GM12878 (cell line): ENCODE data around the gene TTLL8. TPM values are rescaled to one million over a fixed set of nuclear protein-coding genes. Genes with fewer than 3 reads are reported as not detected.

Experiments used
- ATAC-seq: fragments of 200-7000 bp; cut with Tn5 transposase; 3 replicates; pipeline ENCODE4 v1.9.1; 2020; ENCODE audit warnings: mild to moderate bottlenecking, moderate library complexity
- BruUV-seq: library from RNA; stranded (reverse); fragments of 400-500 nt; replicated peaks from 2 replicates; lab custom pipeline; 2021; lab: Mats Ljungman, UMichigan
- CTCF ChIA-PET: fragments of 300-600 bp; sonication (Branson Sonifier 250); formaldehyde crosslinking; extraction: SDS; loops from one replicate; lab custom pipeline; 2021; ENCODE audit warnings: inconsistent platforms; lab: Yijun Ruan, JAX
- POLR2A ChIA-PET: fragments of 350-600 bp; formaldehyde crosslinking; extraction: SDS; loops from one replicate; lab custom pipeline; 2021; ENCODE audit warnings: inconsistent platforms; lab: Charles Lee
- RAD21 ChIA-PET: fragments of 300-600 bp; sonication (Branson Sonifier 250); formaldehyde crosslinking; loops from one replicate; lab custom pipeline; 2023; ENCODE audit warnings: antibody characterized with exemption; ENCODE audit not compliant: unreplicated experiment; lab: Charles Lee
- SMC1A ChIA-PET: fragments of 300-600 bp; sonication (Branson Sonifier 250); formaldehyde crosslinking; loops from one replicate; lab custom pipeline; 2023; ENCODE audit not compliant: unreplicated experiment, uncharacterized antibody; lab: Charles Lee
- DNase-seq: peaks from one replicate; pipeline ENCODE4 v3.0.0-alpha.2; 2011; ENCODE audit warnings: low read depth, low spot score
- FAIRE-seq: peaks from 3 replicates; lab custom pipeline; 2011; peaks lifted over from hg19 to GRCh38; lab: Jason Lieb, UNC
- H2AFZ ChIP-seq: 2 replicates; pipeline ENCODE4 v1.6.0; 2011; ENCODE audit warnings: low read depth, low read length, control low read depth; ENCODE audit not compliant: control insufficient read depth
- H3K27ac ChIP-seq: 2 replicates; pipeline ENCODE4 v1.5.1; 2011; ENCODE audit warnings: control low read depth; ENCODE audit not compliant: control insufficient read depth, insufficient read depth
- H3K27me3 ChIP-seq, 2 experiments: replicated peaks in 1 of 2; 2 replicates each; pipeline versions ENCODE4 v1.6.0 to v1.6.1; 2011; ENCODE audit warnings: low read length in 1 of 2; ENCODE audit not compliant: control insufficient read depth in 2 of 2, insufficient read depth in 2 of 2
- H3K36me3 ChIP-seq, 2 experiments: 2 replicates each; pipeline ENCODE4 v1.5.1; 2011; ENCODE audit warnings: low read length in 1 of 2; ENCODE audit not compliant: control insufficient read depth in 2 of 2, insufficient read depth in 2 of 2
- H3K4me1 ChIP-seq: 2 replicates; pipeline ENCODE4 v1.6.1; 2011; ENCODE audit warnings: mild to moderate bottlenecking, low read length, moderate library complexity, mixed read lengths; ENCODE audit not compliant: control insufficient read depth, insufficient read depth
- H3K4me2 ChIP-seq: 2 replicates; pipeline ENCODE4 v1.6.0; 2011; ENCODE audit warnings: control low read depth; ENCODE audit not compliant: control insufficient read depth, insufficient read depth
- H3K4me3 ChIP-seq: fragments of 200-600 bp; sonication (generic); 2 replicates; pipeline ENCODE4 v1.5.1; 2016
- H3K79me2 ChIP-seq: 2 replicates; pipeline ENCODE4 v1.6.0; 2011; ENCODE audit warnings: low read length; ENCODE audit not compliant: control insufficient read depth, insufficient read depth
- H3K9ac ChIP-seq: 2 replicates; pipeline ENCODE4 v1.8.0; 2011; ENCODE audit warnings: low read length, control low read depth, mixed read lengths; ENCODE audit not compliant: control insufficient read depth, insufficient read depth
- H3K9me3 ChIP-seq: replicated peaks from 3 replicates; pipeline ENCODE4 v1.5.1; 2011; ENCODE audit warnings: mild to moderate bottlenecking, low read length; ENCODE audit not compliant: control insufficient read depth, insufficient read depth
- H4K20me1 ChIP-seq: 2 replicates; pipeline ENCODE4 v1.6.0; 2011; ENCODE audit not compliant: control insufficient read depth, insufficient read depth
- ASH2L ChIP-seq: fragments of 300-600, 200-600 bp; sonication (generic); IDR thresholded peaks from 2 replicates; pipeline ENCODE4 v1.6.1; 2017; ENCODE audit warnings: low read depth, mild to moderate bottlenecking, borderline replicate concordance
- BRCA1 ChIP-seq: IDR thresholded peaks from 2 replicates; pipeline ENCODE4 v1.6.1; 2011; ENCODE audit warnings: low read depth, low read length, improper control_type of control experiment
- CBFB ChIP-seq: IDR thresholded peaks from 2 replicates; pipeline ENCODE4 v1.6.1; 2016; ENCODE audit warnings: antibody characterized with exemption, low read depth
- CHD2 ChIP-seq: IDR thresholded peaks from 2 replicates; pipeline ENCODE4 v1.6.1; 2011; ENCODE audit warnings: low read depth, low read length, improper control_type of control experiment, borderline replicate concordance
- HDAC2 ChIP-seq: fragments of 200-600 bp; sonication (generic); IDR thresholded peaks from 2 replicates; pipeline ENCODE4 v1.6.1; 2017
- JUNB ChIP-seq: IDR thresholded peaks from 2 replicates; pipeline ENCODE4 v1.6.1; 2016; ENCODE audit warnings: antibody characterized with exemption, mild to moderate bottlenecking
- MTA3 ChIP-seq: IDR thresholded peaks from 2 replicates; pipeline ENCODE4 v1.6.1; 2012; ENCODE audit warnings: low read length, inconsistent platforms, borderline replicate concordance
- PKNOX1 ChIP-seq: fragments of 450-650 bp; IDR thresholded peaks from 2 replicates; pipeline ENCODE4 v1.6.1; 2016; ENCODE audit warnings: mild to moderate bottlenecking
- POLR2A ChIP-seq: IDR thresholded peaks from 2 replicates; pipeline ENCODE4 v1.6.1; 2011; ENCODE audit warnings: low read depth, mild to moderate bottlenecking, low read length
- POLR2AphosphoS2 ChIP-seq: IDR thresholded peaks from 2 replicates; pipeline ENCODE4 v1.6.1; 2011; ENCODE audit warnings: low read depth, mild to moderate bottlenecking, low read length, improper control_type of control experiment, moderate library complexity
- RB1 ChIP-seq: fragments of 450-650 bp; formaldehyde crosslinking; IDR thresholded peaks from 2 replicates; pipeline ENCODE4 v1.6.1; 2017; ENCODE audit warnings: mild to moderate bottlenecking, borderline replicate concordance
- RFX5 ChIP-seq: IDR thresholded peaks from 2 replicates; pipeline ENCODE4 v1.6.1; 2011; ENCODE audit warnings: low read depth, low read length, improper control_type of control experiment
- SIX5 ChIP-seq: IDR thresholded peaks from 2 replicates; pipeline ENCODE4 v1.6.1; 2011; ENCODE audit warnings: mild to moderate bottlenecking, low read depth, low read length, moderate library complexity; ENCODE audit not compliant: severe bottlenecking
- SMAD5 ChIP-seq: IDR thresholded peaks from 2 replicates; pipeline ENCODE4 v1.6.1; 2016; ENCODE audit warnings: antibody characterized with exemption, low read depth
- SMC3 ChIP-seq: IDR thresholded peaks from 2 replicates; pipeline ENCODE4 v1.6.1; 2011; ENCODE audit warnings: low read length, improper control_type of control experiment, borderline replicate concordance
- USF2 ChIP-seq: IDR thresholded peaks from 2 replicates; pipeline ENCODE4 v1.6.1; 2011; ENCODE audit warnings: low read depth, low read length, improper control_type of control experiment, borderline replicate concordance
- WRNIP1 ChIP-seq: IDR thresholded peaks from 2 replicates; pipeline ENCODE4 v1.6.1; 2011; ENCODE audit warnings: low read depth, low read length, improper control_type of control experiment, borderline replicate concordance
- YBX1 ChIP-seq: fragments of 450-650 bp; IDR thresholded peaks from 2 replicates; pipeline ENCODE4 v1.6.1; 2016; ENCODE audit warnings: antibody characterized with exemption
- WGBS: methylation state at CpG from one replicate; pipeline ENCODE4 v1.1.6; 2016; ENCODE audit warnings: low lambda C conversion rate; ENCODE audit not compliant: insufficient replicate concordance, insufficient coverage; ENCODE audit errors: missing lambda C conversion rate; 5-methylcytosine and 5-hydroxymethylcytosine counted together
- in situ Hi-C: fragments of 300-500 bp; cut with MboI; formaldehyde crosslinking; loops from 9 replicates; pipeline ENCODE4 v1.14.3; 2018; ENCODE audit warnings: mixed read lengths
- intact Hi-C: fragments of 100-400 bp; cut with micrococcal nuclease; formaldehyde crosslinking; loops from one replicate; pipeline ENCODE4 v1.14.2; 2022; ENCODE audit not compliant: unreplicated experiment
- polyA plus RNA-seq, 11 experiments: library from polyadenylated mRNA; depleted of rRNA in 4 of 11; unstranded in 6 of 11; stranded (reverse) in 5 of 11; fragments of >200 nt; fragmentation: Nextera tagmentation in 4 of 11; fragmentation: Illumina TruSeq in 1 of 11; extraction: Ambion mirVana in 4 of 11; extraction: Trizol in 1 of 11; gene quantifications; 1 replicate in 1 of 11; 2 replicates in 10 of 11; pipeline versions ENCODE4 v1.2.1 to v1.2.3, GENCODE V29; 2011 to 2016; ENCODE audit warnings: inconsistent platforms in 2 of 11, missing spikeins in 2 of 11, low read depth in 1 of 11
- total RNA-seq, 4 experiments: library from RNA; depleted of rRNA in 3 of 4; stranded (reverse); fragments of >200 nt in 3 of 4; fragmentation: Illumina TruSeq in 1 of 4; extraction: Trizol in 1 of 4; gene quantifications; 2 replicates each; pipeline versions ENCODE4 v1.2.1 to v1.2.3, GENCODE V29; 2013 to 2021
- TF ChIP-seq, protein P1 (sequence below): IDR thresholded peaks from 2 replicates; pipeline ENCODE4 v1.6.1; 2011; ENCODE audit warnings: low read depth, mild to moderate bottlenecking, low read length, moderate library complexity, borderline replicate concordance; ENCODE audit errors: extremely low read depth

Gene TTLL8
- total and polyA plus RNA-seq, 10 of the 15 experiments (the other 5 are each of a cell fraction or from before 2014, with no cell fraction given) = not detected

DNA sequence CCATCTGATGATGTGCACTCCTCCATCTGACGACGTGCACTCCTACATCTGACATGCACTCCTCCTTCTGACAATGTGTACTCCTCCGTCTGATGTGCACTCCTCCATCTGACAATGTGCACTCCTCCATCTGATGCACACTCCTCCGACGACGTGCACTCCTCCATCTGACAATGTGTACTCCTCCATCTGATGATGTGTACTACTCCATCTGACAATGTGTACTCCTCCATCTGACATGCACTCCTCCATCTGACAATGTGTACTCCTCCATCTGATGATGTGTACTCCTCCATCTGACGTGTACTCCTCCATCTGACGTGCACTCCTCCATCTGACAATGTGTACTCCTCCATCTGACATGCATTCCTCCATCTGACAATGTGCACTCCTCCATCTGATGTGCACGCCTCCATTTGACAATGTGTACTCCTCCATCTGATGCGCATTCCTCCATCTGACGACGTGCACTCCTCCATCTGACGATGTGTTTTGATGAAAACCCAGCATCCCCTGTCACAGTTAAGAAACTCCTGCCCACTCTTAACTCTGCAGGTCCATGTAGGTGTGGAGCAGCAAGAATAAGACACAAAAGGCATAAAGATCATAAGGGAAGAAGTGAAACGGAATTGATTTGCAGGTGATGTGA, 35.8 kb downstream of the TTLL8 start:
- ChIA-PET SMC1A (no interaction called here), POLR2A (no interaction called here), RAD21 (no interaction called here), CTCF (no interaction called here)
- TF ChIP-seq SMC3 = no peak
- no peak for TF ChIP-seq JUNB
- no peak for TF ChIP-seq RB1
- TF ChIP-seq SIX5 = no peak
- no peak for TF ChIP-seq BRCA1
- TF ChIP-seq POLR2AphosphoS2 = no peak
- no peak for TF ChIP-seq YBX1
- TF ChIP-seq USF2 = no peak
- no peak for TF ChIP-seq HDAC2
- no peak for TF ChIP-seq POLR2A
- TF ChIP-seq PKNOX1 = no peak
- no peak for TF ChIP-seq MTA3
- TF ChIP-seq CBFB = no peak
- TF ChIP-seq CHD2 = no peak
- TF ChIP-seq SMAD5 = no peak
- no peak for TF ChIP-seq RFX5
- no peak for TF ChIP-seq ASH2L
- no peak for TF ChIP-seq WRNIP1
- TF ChIP-seq, protein P1, sequence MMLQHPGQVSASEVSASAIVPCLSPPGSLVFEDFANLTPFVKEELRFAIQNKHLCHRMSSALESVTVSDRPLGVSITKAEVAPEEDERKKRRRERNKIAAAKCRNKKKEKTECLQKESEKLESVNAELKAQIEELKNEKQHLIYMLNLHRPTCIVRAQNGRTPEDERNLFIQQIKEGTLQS = no peak
- no peak overlapping the region for H3K27ac ChIP-seq
- H3K36me3 ChIP-seq = no peaks in the 10 kb centered on the region
- H3K4me1 ChIP-seq = peaks cover 7% of the 10 kb centered on the region
- no peaks in the 10 kb centered on the region; the same call in 2 of the 3 replicates for H3K9me3 ChIP-seq
- ATAC-seq (no peak), FAIRE-seq (no peak), DNase-seq (no peak)
- BruUV-seq = no TSS peak
- in situ Hi-C loops = no loop called here
- no peak overlapping the region for H3K4me2 ChIP-seq
- no peak overlapping the region for H2AFZ ChIP-seq
- peaks cover 0 to 5% of the 10 kb centered on the region in 2 experiments; a peak in 2 of 4 replicates for H3K27me3 ChIP-seq
- no peaks in the 10 kb centered on the region for H4K20me1 ChIP-seq
- WGBS = 91% methylated on average over 13 of the region's 14 CpGs
- intact Hi-C loops = no loop called here
- H3K4me3 ChIP-seq = no peak overlapping the region
- H3K79me2 ChIP-seq = no peaks in the 10 kb centered on the region
- H3K9ac ChIP-seq = no peak overlapping the region
